ENCODE results near the gene MPHOSPH6.

Gene MPHOSPH6

GRCh38 chr16:82184213-82184612, 14.2 kb upstream of the MPHOSPH6 start:
- TF ChIP-seq GATA1 (IDR thresholded peaks at IDR 0.05; ENCODE audit: low read depth, low read length), result no peak
- no peak for TF ChIP-seq POLR2A (IDR thresholded peaks at IDR 0.05; ENCODE audit: low read length)
- no peak for DNase-seq

GRCh38 chr16:82183004-82183397, 13.0 kb upstream of the MPHOSPH6 start:
- no peak for DNase-seq
- TF ChIP-seq POLR2A (IDR thresholded peaks at IDR 0.05; ENCODE audit: low read length) (no peak), GATA1 (IDR thresholded peaks at IDR 0.05; ENCODE audit: low read depth, low read length) (no peak)

- TF ChIP-seq POLR2A (IDR thresholded peaks at IDR 0.05; ENCODE audit: low read length), result no peak
- TF ChIP-seq GATA1 (IDR thresholded peaks at IDR 0.05; ENCODE audit: low read depth, low read length), result no peak
- no peak for DNase-seq
These were observed 12.4 kb upstream of the MPHOSPH6 start for GRCh38 chr16:82182266-82183003.

GRCh38 chr16:82181461-82182185, 11.6 kb upstream of the MPHOSPH6 start:
- TF ChIP-seq POLR2A (IDR thresholded peaks at IDR 0.05; ENCODE audit: low read length), result no peak
- TF ChIP-seq GATA1 (IDR thresholded peaks at IDR 0.05; ENCODE audit: low read depth, low read length), result no peak
- DNase-seq, result no peak

- no peak for DNase-seq
- TF ChIP-seq POLR2A (IDR thresholded peaks at IDR 0.05; ENCODE audit: low read length) (no peak), GATA1 (IDR thresholded peaks at IDR 0.05; ENCODE audit: low read depth, low read length) (no peak)
These were observed 8.3 kb upstream of the MPHOSPH6 start for GRCh38 chr16:82178352-82178751.

- DNase-seq, result no peak
- TF ChIP-seq GATA1 (IDR thresholded peaks at IDR 0.05; ENCODE audit: low read depth, low read length) (no peak), POLR2A (IDR thresholded peaks at IDR 0.05; ENCODE audit: low read length) (no peak)
These were observed 7.5 kb upstream of the MPHOSPH6 start for GRCh38 chr16:82177555-82177954.

GRCh38 chr16:82176204-82176603, 6.2 kb upstream of the MPHOSPH6 start:
- TF ChIP-seq POLR2A (IDR thresholded peaks at IDR 0.05; ENCODE audit: low read length) (no peak), GATA1 (IDR thresholded peaks at IDR 0.05; ENCODE audit: low read depth, low read length) (no peak)
- no peak for DNase-seq

- TF ChIP-seq POLR2A (IDR thresholded peaks at IDR 0.05; ENCODE audit: low read length), result no peak
- DNase-seq, result no peak
These were observed 5.6 kb upstream of the MPHOSPH6 start for GRCh38 chr16:82175627-82176026.

GRCh38 chr16:82167670-82168069, 2.4 kb downstream of the MPHOSPH6 start:
- DNase-seq, result peak in 1 of 2 experiments; percentile 14
- TF ChIP-seq POLR2A (IDR thresholded peaks at IDR 0.05; ENCODE audit: low read length), result no peak
- TF ChIP-seq GATA1 (IDR thresholded peaks at IDR 0.05; ENCODE audit: low read depth, low read length), result no peak

- TF ChIP-seq POLR2A (IDR thresholded peaks at IDR 0.05; ENCODE audit: low read length), result no peak
- TF ChIP-seq GATA1 (IDR thresholded peaks at IDR 0.05; ENCODE audit: low read depth, low read length), result no peak
- no peak for DNase-seq
These were observed 9.8 kb downstream of the MPHOSPH6 start for GRCh38 chr16:82160226-82160625.

- no peak for DNase-seq
- TF ChIP-seq GATA1 (IDR thresholded peaks at IDR 0.05; ENCODE audit: low read depth, low read length) (no peak), POLR2A (IDR thresholded peaks at IDR 0.05; ENCODE audit: low read length) (no peak)
These were observed 12.2 kb downstream of the MPHOSPH6 start for GRCh38 chr16:82157836-82158235.

GRCh38 chr16:82157534-82157812, 12.6 kb downstream of the MPHOSPH6 start:
- DNase-seq, result no peak

GRCh38 chr16:82156761-82157533, 13.1 kb downstream of the MPHOSPH6 start:
- no peak for DNase-seq
- TF ChIP-seq GATA1 (IDR thresholded peaks at IDR 0.05; ENCODE audit: low read depth, low read length), result no peak
- no peak for TF ChIP-seq POLR2A (IDR thresholded peaks at IDR 0.05; ENCODE audit: low read length)

More at GRCh38 chr16:82157534-82157812, 12.6 kb downstream of the MPHOSPH6 start:
- TF ChIP-seq POLR2A (IDR thresholded peaks at IDR 0.05; ENCODE audit: low read length) (no peak), GATA1 (IDR thresholded peaks at IDR 0.05; ENCODE audit: low read depth, low read length) (no peak)

GRCh38 chr16:82152641-82153112, 17.3 kb downstream of the MPHOSPH6 start:
- no peak for TF ChIP-seq POLR2A (IDR thresholded peaks at IDR 0.05; ENCODE audit: low read length)
- DNase-seq, result no peak
